ENCODE data around the gene C15orf61. TPM values are rescaled to one million over a fixed set of nuclear protein-coding genes. Genes with fewer than 3 reads are reported as not detected.

The C15orf61 gene
- total RNA-seq, 2 donors from 2014 or later: 5.4 to 6.2 TPM

DNA sequence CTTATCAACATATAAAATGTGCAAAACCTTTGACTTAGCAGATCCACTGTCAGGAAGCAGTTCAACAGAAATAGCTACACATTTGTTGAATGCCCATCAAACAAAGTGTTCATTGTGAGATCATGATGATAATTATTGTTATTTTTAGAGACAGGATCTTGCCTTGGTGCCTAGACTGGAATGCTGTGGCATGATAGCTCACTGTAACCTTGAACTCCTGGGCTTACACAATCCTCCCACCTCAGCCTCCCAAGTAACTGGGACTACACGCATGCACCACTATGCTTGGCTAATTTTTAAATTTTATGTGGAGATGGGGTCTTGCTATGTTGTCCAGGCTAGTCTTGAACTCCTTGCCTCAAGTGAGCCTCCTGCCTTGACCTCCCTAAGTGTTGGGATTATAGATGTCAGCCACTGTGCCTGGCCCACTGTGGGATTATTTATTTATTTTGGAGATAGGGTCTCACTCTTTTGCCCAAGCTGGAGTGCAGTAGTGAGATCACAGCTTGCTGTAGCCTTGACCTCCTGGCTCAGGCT, 30.3 kb downstream of the C15orf61 start:
- H3K36me3 ChIP-seq: no peaks in the 10 kb centered on the region
- peaks cover 10% of the 10 kb centered on the region for H3K4me1 ChIP-seq
- no peak overlapping the region for H3K27ac ChIP-seq
- intact Hi-C loops (cut with DNase I): no loop called here
- H3K4me3 ChIP-seq: no peak overlapping the region
- DNase-seq: no peak
- TF ChIP-seq CTCF (IDR thresholded peaks at IDR 0.05): no peak
- H3K9ac ChIP-seq (ENCODE audit: low read depth in 2 of 2, low read length in 2 of 2): no peak overlapping the region
- no peaks in the 10 kb centered on the region for H3K9me3 ChIP-seq
- H3K27me3 ChIP-seq: no peaks in the 10 kb centered on the region

DNA sequence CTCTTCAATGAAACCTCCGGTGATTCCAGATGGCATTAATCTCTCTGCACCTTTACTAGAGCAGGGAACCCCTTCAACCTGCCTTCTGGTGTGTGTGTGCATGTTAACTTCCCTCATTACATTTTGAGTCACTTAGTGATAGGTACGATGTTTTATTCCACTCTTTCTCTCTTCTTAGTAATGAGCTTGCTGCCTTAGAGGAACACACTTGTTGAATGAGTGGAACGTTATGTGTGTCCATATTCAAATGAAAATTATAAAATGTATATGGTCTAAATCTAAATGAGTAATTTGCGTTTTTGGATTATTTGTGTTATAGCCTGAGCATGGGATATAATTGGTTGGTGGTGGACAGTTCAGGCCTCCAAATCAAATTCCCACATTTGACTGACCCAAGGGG, 33.6 kb downstream of the C15orf61 start:
- no peak for DNase-seq
- no peak overlapping the region for H3K9ac ChIP-seq (ENCODE audit: low read depth in 2 of 2, low read length in 2 of 2)
- no peak overlapping the region for H3K4me3 ChIP-seq
- no peaks in the 10 kb centered on the region for H3K27me3 ChIP-seq
- no peaks in the 10 kb centered on the region for H3K9me3 ChIP-seq
- intact Hi-C loops (cut with DNase I): no loop called here
- H3K27ac ChIP-seq: no peak overlapping the region
- no peaks in the 10 kb centered on the region for H3K36me3 ChIP-seq
- TF ChIP-seq CTCF (IDR thresholded peaks at IDR 0.05): no peak
- no peaks in the 10 kb centered on the region for H3K4me1 ChIP-seq

- intact Hi-C loops (cut with DNase I): no loop called here
- H3K4me1 ChIP-seq: no peaks in the 10 kb centered on the region
These were observed 36.1 kb downstream of the C15orf61 start for GRCh38 chr15:67556976-67557570.

GRCh38 chr15:67558502-67558901, 37.6 kb downstream of the C15orf61 start:
- no peaks in the 10 kb centered on the region for H3K36me3 ChIP-seq
- TF ChIP-seq CTCF (IDR thresholded peaks at IDR 0.05): no peak
- no peak overlapping the region for H3K27ac ChIP-seq

More at GRCh38 chr15:67556976-67557570, 36.1 kb downstream of the C15orf61 start:
- DNase-seq: no peak
- H3K9me3 ChIP-seq: no peaks in the 10 kb centered on the region
- no peaks in the 10 kb centered on the region for H3K27me3 ChIP-seq
- H3K36me3 ChIP-seq: no peaks in the 10 kb centered on the region
- TF ChIP-seq CTCF (IDR thresholded peaks at IDR 0.05): no peak
- no peak overlapping the region for H3K9ac ChIP-seq (ENCODE audit: low read depth in 2 of 2, low read length in 2 of 2)
- no peak overlapping the region for H3K4me3 ChIP-seq
- H3K27ac ChIP-seq: no peak overlapping the region

GRCh38 chr15:67559158-67559557, 38.2 kb downstream of the C15orf61 start:
- TF ChIP-seq CTCF (IDR thresholded peaks at IDR 0.05): no peak
- H3K4me1 ChIP-seq: no peaks in the 10 kb centered on the region
- H3K27me3 ChIP-seq: no peaks in the 10 kb centered on the region
- H3K9me3 ChIP-seq: no peaks in the 10 kb centered on the region
- intact Hi-C loops (cut with DNase I): no loop called here
- no peak for DNase-seq
- no peak overlapping the region for H3K4me3 ChIP-seq
- H3K36me3 ChIP-seq: no peaks in the 10 kb centered on the region
- no peak overlapping the region for H3K27ac ChIP-seq
- no peak overlapping the region for H3K9ac ChIP-seq (ENCODE audit: low read depth in 2 of 2, low read length in 2 of 2)

More at GRCh38 chr15:67558502-67558901, 37.6 kb downstream of the C15orf61 start:
- Histone ChIP-seq H3K4me1 (no peaks in the 10 kb centered on the region), H3K9me3 (no peaks in the 10 kb centered on the region), H3K4me3 (no peak overlapping the region), H3K27me3 (no peaks in the 10 kb centered on the region), H3K9ac (ENCODE audit: low read depth in 2 of 2, low read length in 2 of 2) (no peak overlapping the region)
- DNase-seq: no peak
- intact Hi-C loops (cut with DNase I): no loop called here
